GM19023 (cell line): Measurements from ENCODE around the gene RPEL1.
"Not testable (repeated sequence)": the region's sequence is repeated elsewhere in the genome, so short reads cannot be mapped to it uniquely, and the experiment has no call there.

Experiments used
- ATAC-seq: cut with Tn5 transposase; IDR thresholded peaks from one replicate; pipeline ENCODE4 v1.9.1; 2021; ENCODE audit warnings: mild to moderate bottlenecking, moderate library complexity; ENCODE audit not compliant: unreplicated experiment

RPEL1 gene

GRCh38 chr10:103245587-103245986, at the start of gene RPEL1:
Gene RPEL1, plus strand, starts transcription at chr10:103245887. Its CDS starts 110 bp downstream, at chr10:103245997.
- not testable (repeated sequence) for ATAC-seq

DNA sequence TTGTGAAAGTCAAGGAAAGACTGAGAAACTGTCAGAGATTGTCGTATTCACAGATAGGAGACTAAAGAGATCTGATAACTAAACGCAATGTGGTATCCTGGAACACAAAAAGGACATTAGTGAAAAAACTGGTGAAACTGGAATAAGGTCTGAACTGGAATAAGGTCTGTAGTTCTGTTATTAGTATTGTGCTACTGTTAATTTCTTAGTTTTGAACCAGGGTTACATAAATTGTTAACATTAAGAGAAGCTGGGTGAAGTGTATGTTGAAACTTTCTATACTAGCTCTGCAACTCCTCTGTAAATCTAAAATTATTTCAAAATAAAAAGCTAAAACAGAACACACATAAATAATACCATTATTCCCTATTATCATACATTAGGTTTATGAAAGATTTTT, 49.2 kb upstream of the RPEL1 start:
- no peak for ATAC-seq

GRCh38 chr10:103197174-103197573, 48.5 kb upstream of the RPEL1 start:
- no peak for ATAC-seq

DNA sequence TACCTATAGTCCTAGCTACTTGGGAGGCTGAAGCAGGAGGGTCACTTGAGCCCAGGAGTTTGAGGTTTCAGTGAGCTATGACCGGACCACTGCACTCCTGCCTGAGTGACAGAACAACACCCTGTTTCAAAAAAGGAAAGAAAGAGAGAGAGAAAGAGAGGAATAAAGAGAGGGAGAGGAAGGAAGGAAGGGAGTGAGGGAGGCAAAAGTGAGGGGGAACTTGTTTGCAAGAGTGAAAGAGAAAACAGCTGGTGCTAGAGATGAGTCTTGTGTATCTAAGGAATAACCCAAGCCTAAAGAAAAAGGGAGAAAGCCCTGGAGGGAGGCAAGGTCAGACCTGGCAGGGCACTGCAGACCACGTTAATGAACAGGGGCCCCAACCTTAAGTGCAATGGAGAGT, 47.8 kb upstream of the RPEL1 start:
- no peak for ATAC-seq

DNA sequence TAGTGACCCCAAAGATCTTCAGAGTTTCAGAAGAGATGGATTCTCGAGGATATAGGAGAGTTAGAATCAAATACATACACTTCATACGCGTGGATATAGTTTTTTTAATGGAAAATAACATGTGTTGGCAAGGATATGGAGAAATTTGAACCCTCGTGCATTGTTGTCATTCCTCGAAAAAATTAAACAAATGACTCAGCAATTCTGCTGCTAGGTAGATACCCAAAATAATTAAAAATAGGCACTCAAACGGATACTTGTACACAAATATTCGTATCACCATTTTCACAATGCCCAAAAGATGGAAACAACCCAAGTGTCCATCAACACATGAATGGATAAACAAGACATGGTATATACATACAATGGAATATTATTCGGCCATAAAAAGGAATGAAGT, 47.0 kb upstream of the RPEL1 start:
- no peak for ATAC-seq

GRCh38 chr10:103199488-103199887, 46.2 kb upstream of the RPEL1 start:
- no peak for ATAC-seq

GRCh38 chr10:103202319-103202718, 43.4 kb upstream of the RPEL1 start:
- no peak for ATAC-seq

DNA sequence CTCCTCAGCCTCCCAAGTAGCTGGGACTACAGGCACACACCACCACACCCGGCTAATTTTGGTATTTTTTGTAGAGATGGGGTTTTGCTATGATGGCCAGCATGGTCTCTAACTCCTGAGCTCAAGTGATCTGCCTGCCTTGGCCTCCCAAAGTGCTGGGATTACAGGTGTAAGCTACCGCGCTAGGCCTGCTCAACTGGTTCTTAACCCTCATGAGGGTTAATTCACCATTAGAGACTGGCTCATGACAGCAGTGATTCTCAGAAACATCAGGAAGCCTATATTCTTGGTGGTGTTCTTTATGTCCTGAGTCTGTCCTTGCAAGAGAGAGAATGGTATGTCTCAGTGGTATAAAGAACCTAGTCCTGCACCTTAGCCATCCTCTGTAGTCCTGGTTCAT, 42.2 kb upstream of the RPEL1 start:
- ATAC-seq: no peak

DNA sequence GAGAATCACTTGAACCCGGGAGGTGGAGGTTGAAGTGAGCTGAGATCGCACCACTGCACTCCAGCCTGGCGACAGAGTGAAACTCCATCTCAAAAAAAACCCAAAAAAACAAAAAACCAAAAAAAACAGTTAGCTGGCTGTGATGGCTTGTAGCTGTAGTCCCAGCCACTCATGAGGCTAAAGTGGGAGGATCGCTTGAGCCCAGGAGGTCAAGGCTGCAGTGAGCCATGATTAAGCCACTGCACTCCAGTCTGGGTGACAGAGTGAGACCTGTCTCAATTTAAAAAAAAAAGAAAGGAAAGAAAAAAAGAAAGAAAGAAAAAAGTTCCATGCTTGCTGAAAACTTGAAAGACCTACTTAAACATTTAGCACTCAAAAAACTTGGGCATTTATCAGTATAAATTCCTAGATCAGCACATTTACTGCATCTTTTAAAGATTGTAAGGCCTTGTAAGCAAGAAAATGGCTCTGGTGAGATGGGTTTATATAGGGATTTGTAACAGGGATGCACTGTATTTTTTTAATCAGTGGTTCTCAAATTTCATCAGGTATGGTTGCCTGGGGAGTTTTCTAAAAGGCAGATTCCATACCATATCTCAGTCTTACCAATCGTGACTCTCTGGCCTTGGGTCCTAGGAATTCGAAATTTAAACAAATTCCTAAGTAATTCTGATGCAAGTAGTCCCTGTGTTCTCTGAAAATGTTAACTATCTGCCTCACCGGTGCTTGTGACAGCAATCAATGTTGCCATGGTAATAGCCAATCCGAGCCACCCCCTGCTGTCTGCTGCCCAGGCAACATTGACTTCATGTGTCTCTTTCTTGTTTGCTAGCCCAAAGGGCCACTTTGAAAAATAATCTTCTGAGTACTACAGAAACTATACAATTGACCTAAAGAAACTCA, 41.1 kb upstream of the RPEL1 start:
- no peak for ATAC-seq

DNA sequence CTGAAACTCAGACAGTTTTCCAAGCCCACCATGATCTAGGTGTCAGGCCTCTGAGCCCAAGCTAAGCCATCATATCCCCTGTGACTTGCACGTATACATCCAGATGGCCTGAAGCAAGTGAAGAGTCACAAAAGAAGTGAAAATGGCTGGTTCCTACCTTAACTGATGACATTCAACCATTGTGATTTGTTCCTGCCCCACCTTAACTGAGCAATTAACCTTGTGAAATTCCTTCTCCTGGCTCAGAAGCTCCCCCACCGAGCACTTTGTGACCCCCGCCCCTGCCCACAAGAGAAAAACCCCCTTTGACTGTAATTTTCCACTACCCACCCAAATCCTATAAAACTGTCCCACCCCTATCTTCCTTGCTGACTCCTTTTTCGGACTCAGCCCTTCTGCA, 40.3 kb upstream of the RPEL1 start:
- not testable (repeated sequence) for ATAC-seq

- ATAC-seq: not testable (repeated sequence)
Measured at GRCh38 chr10:103206715-103207114, 39.0 kb upstream of the RPEL1 start.

DNA sequence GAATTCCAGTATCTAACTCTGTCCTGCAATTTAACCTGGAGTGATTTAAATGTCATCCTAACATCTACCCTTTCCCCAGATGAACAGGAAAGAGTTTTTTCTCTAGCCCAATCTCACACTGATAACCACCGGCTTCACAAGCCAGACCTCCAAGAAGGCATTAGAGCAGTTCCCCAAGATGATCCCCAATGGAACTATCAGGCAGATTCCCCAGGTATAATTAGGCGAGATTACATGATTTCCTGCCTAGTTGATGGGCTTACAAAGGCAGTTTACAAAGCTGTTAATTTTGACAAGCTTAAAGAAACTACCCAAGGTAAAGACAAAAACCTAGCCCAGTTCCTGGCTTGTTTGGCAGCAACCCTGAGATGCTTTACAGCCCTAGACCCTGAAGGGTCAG, 38.5 kb upstream of the RPEL1 start:
- no peak for ATAC-seq

DNA sequence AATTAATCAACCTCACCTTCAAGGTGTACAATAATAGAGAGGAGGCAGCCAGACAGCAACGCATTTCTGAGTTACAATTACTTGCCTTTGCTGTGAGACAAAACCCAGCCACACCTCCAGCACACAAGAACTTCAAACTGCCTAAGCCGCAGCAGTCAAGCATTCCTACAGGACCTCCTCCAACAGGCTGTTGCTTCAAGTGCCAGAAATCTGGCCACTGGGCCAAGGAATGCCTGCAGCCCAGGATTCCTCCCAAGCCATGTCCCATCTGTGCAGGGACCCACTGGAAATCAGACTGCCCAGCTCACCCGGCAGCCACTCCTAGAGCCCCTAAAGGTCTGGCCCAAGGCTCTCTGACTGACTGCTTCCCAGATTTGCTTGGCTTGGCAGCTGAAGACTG, 38.0 kb upstream of the RPEL1 start:
- not testable (repeated sequence) for ATAC-seq

DNA sequence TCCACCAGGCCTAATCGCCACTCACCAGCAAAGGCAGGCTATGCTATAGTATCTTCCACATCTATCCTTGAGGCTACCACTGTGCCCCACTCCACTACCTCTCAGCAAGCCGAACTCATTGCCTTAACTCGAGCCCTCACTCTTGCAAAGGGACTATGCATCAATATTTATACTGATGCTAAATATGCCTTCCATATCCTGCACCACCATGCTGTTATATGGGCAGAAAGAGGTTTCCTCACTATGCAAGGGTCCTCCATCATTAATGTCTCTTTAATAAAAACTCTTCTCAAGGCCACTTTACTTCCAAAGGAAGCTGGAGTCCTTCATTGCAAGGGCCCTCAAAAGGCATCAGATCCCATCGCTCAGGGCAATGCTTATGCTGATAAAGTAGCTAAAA, 35.4 kb upstream of the RPEL1 start:
- not testable (repeated sequence) for ATAC-seq

DNA sequence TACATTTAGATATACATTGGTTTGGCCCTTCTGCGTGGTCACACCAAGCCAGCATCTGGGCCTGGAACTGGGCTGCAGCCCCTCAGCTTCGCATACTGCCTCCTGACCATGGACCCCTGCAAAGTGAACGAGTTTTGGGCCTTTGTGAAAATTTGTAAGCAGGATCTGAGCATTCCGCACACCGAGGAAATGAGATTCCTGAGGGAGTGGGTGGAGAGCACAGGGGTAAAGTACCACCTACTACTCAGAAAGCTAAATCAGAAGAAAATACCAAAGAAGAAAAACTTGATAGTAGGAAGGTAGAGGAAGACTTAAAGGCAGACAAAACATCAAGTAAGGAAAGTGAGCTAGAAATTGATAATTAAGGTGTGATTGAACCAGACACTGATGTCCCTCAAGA, 30.1 kb upstream of the RPEL1 start:
- ATAC-seq: no peak

GRCh38 chr10:103216362-103216761, 29.3 kb upstream of the RPEL1 start:
- not testable (repeated sequence) for ATAC-seq

DNA sequence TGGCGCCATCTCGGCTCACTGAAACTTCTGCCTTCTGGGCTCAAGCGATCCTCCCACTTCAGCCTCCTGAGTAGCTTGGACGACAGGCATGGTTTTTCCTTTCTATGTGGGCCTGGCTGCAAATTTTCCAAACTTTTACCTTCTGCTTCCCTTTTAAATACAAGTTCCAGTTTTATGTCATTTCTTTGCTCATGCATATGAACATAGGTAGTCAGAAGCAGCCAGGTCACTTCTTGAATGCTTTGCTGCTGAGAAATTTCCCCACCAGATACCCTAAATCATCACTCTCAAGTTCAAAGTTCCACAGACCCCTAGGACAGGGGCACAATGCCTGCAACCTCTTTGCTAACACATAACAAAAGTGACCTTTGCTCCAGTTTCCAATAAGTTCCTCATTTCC, 21.6 kb upstream of the RPEL1 start:
- no peak for ATAC-seq

DNA sequence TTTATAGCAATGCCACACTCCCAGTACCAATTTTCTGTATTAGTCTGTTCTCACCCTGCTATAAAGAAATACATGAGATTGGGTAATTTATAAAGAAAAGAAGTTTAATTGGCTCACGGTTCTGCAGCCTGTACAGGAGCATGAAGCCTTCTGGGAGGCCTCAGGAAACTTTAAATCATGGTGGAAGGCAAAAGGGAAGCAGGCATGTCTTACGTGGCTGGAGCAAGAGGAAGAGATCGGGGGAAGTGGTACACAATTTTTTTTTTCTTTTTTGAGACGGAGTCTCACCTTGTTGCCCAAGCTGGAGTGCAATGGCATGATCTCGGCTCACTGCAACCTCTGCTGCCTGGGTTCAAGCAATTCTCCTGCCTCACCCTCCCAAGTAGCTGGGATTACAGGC, 21.0 kb upstream of the RPEL1 start:
- not testable (repeated sequence) for ATAC-seq

DNA sequence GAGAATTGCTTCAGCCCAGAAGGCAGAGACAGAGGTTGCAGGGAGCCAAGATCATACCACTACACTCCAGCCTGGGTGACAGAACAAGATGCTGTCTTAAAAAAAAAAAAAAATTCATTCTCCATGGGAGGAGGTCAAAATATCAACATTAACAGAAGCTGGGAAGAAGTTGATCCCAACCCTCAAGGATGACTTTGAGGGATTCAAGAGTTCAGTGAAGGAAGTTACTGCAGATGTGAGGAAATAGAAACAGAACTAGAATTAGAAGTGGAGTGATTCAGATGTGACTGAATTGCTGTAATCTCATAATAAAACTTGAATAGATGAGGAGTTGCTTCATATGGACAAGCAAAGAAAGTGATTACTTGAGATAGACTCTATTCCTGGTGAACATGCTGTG, 19.7 kb upstream of the RPEL1 start:
- ATAC-seq: no peak

GRCh38 chr10:103227416-103227815, 18.3 kb upstream of the RPEL1 start:
- no peak for ATAC-seq

GRCh38 chr10:103231047-103231551, 14.6 kb upstream of the RPEL1 start:
- ATAC-seq: no peak

GRCh38 chr10:103232131-103232673, 13.5 kb upstream of the RPEL1 start:
- no peak for ATAC-seq
